ENCODE measurements around the gene TAF1C. TPM values are rescaled to one million over a fixed set of nuclear protein-coding genes. Genes with fewer than 3 reads are reported as not detected.

The TAF1C gene
- total and polyA plus RNA-seq, 2 donors (not counting 3 experiments of a cell fraction or from before 2014, with no cell fraction given), result 57.2 to 77.6 TPM

- ChIA-PET POLR2A (no interaction called here), CTCF (interaction anchor here (1.1 to 2.0 kb wide), 3 partner anchors 9 to 223 kb away, joined by 3 to 6 read pairs (median 3); no protein-coding TSS in a partner anchor)
- intact Hi-C loops (cut with micrococcal nuclease), result loop anchor here (5.0 kb wide), 1 partner anchor 212 kb away; the partner anchor contains the start of gene NECAB2
- no peaks in the 10 kb centered on the region for H3K27me3 ChIP-seq (ENCODE audit: control insufficient read depth in 2 of 2, insufficient read depth in 2 of 2, low read length in 2 of 2)
- H3K79me2 ChIP-seq (ENCODE audit: control insufficient read depth, insufficient read depth, low read length), result peaks cover 7% of the 10 kb centered on the region
- peaks cover 6 to 44% of the 10 kb centered on the region in 2 experiments for H3K36me3 ChIP-seq (ENCODE audit: control insufficient read depth in 2 of 2, extremely low read depth in 1 of 2, insufficient read depth in 2 of 2, low read length in 2 of 2)
- H2AFZ ChIP-seq (ENCODE audit: low read depth, low read length), result no peak overlapping the region
- no peaks in the 10 kb centered on the region for H4K20me1 ChIP-seq (replicated peaks; ENCODE audit: control insufficient read depth, extremely low read depth, insufficient read depth, low read length)
- TF ChIP-seq POLR2AphosphoS5 (IDR thresholded peaks at IDR 0.05; ENCODE audit: insufficient read depth, low read depth, low read length) (no peak), FOS (IDR thresholded peaks at IDR 0.05; ENCODE audit: borderline replicate concordance, insufficient read depth, low read length) (no peak), POLR2A (IDR thresholded peaks at IDR 0.05; ENCODE audit: low read depth, low read length) (no peak), EZH2 (IDR thresholded peaks at IDR 0.05; ENCODE audit: borderline replicate concordance, low read depth, low read length, severe bottlenecking) (no peak), MYC (IDR thresholded peaks at IDR 0.05; ENCODE audit: low read depth, low read length) (no peak), CTCF (IDR thresholded peaks at IDR 0.05; ENCODE audit: extremely low read depth in 1 of 2, insufficient read depth in 1 of 2, low read depth in 1 of 2, low read length in 2 of 2) (no peak), GATA2 (IDR thresholded peaks at IDR 0.05; ENCODE audit: insufficient read depth, insufficient read length, low read depth, low read length) (no peak), JUN (IDR thresholded peaks at IDR 0.05; ENCODE audit: borderline replicate concordance, insufficient read depth, insufficient read length, low read depth) (no peak), MAX (IDR thresholded peaks at IDR 0.05; ENCODE audit: insufficient read depth, insufficient read length) (no peak)
- H3K4me2 ChIP-seq (ENCODE audit: insufficient read depth, low read length), result no peak overlapping the region
- H3K9me1 ChIP-seq (replicated peaks; ENCODE audit: control insufficient read depth, extremely low read depth, insufficient read depth, low read length), result no peaks in the 10 kb centered on the region
- no TSS peak for BruUV-seq (replicated peaks)
- no peaks in the 10 kb centered on the region for H3K9me3 ChIP-seq (replicated peaks; ENCODE audit: control insufficient read depth, insufficient read depth, low read length)
- H3K4me1 ChIP-seq (ENCODE audit: control insufficient read depth, extremely low read depth, insufficient read depth, low read length), result peaks cover 25% of the 10 kb centered on the region
- H3K4me3 ChIP-seq (replicated peaks in 1 of 3; ENCODE audit: insufficient read depth in 1 of 3, low read depth in 1 of 3, low read length in 3 of 3), result no peak overlapping the region
- H3K9ac ChIP-seq (replicated peaks; ENCODE audit: extremely low read depth, insufficient read depth, low read length), result no peak overlapping the region
- DNase-seq (ENCODE audit: low read depth, low spot score) (no peak), FAIRE-seq (no peak)
- dilution Hi-C loops (cut with MboI; ENCODE audit: extremely low pct_ligation_motif_present, low sequenced_read_pairs), result no loop called here
- H3K27ac ChIP-seq (ENCODE audit: insufficient read depth, low read depth, low read length), result no peak overlapping the region
Observed at GRCh38 chr16:84179612-84180320, 7.1 kb downstream of the TAF1C start.

Measured in endothelial cell of umbilical vein (primary cell).